H4 (cell line): Measurements from ENCODE around the gene PFN3. TPM values are rescaled to one million over a fixed set of nuclear protein-coding genes. Genes with fewer than 3 reads are reported as not detected.

Source experiments
- DNase-seq: peaks from one replicate; pipeline ENCODE4 v3.0.0-alpha.2; 2015; ENCODE audit warnings: low spot score
- total RNA-seq: library from RNA; depleted of rRNA; stranded (reverse); fragments of >200 nt; shearing (Covaris generic); gene quantifications from 2 replicates; pipeline ENCODE4 v1.2.3, GENCODE V29; 2014

The PFN3 gene
- total RNA-seq, 1 experiment from 2014 or later = not detected

DNA sequence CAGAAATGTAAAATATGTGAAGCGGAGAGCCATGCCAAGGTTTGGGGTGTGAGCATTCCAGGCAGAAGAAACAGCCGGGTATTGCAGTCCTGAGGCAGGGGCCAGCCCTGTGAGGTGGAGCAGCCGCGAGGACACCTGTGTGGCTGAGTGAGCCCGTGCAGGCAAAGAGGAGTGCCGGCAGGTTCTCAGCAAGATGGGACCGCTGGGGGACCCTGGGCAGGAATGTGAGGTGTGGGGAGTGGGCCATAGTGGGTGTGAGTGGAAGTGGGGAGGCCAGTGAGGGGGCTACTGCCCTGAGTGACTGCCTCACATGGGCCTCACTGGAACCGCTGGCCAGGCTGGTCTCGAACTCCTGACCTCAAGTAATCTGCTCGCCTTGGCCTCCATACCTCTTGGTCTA, 38.0 kb upstream of the PFN3 start:
- DNase-seq = no peak

DNA sequence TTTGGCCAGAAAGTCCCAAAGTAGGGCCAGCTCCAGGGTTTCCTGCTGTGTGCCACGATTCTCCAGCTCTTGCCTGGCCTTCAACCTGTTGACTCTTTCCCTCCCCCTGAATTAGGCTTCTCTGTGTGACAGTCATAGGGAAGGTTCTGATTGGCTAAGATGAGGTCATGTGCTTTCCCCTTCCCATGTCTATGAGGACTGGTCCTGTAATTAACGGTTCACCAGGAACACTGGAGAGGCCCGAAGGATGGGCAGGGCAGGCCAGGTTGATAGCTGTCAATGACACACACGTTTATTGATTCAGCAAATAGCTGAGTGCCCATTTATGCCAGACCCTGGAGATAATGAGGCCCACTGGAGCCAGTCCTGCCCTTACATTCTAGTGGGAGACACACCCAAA, 37.2 kb upstream of the PFN3 start:
- DNase-seq = no peak

DNA sequence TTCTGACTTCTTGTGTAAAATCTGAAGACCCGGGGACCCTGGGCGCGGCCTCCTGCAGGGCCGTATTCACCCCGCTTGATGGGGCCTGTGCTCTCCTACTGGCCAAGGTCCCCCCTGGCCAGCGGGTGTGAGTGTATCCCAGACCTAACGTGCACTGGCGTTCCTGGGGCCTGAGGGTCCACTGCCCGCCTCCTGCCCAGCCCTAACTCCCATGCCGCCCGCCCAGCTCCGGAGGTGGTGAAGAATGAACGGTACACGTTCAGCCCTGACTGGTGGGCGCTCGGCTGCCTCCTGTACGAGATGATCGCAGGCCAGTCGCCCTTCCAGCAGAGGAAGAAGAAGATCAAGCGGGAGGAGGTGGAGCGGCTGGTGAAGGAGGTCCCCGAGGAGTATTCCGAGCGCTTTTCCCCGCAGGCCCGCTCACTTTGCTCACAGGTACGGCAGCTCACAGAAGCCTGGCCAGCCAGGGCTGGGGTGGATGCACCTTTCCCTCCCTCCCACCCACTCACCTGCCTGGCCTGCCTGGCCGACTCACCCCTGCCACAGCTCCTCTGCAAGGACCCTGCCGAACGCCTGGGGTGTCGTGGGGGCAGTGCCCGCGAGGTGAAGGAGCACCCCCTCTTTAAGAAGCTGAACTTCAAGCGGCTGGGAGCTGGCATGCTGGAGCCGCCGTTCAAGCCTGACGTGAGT, 35.5 kb upstream of the PFN3 start:
- no peak for DNase-seq

DNA sequence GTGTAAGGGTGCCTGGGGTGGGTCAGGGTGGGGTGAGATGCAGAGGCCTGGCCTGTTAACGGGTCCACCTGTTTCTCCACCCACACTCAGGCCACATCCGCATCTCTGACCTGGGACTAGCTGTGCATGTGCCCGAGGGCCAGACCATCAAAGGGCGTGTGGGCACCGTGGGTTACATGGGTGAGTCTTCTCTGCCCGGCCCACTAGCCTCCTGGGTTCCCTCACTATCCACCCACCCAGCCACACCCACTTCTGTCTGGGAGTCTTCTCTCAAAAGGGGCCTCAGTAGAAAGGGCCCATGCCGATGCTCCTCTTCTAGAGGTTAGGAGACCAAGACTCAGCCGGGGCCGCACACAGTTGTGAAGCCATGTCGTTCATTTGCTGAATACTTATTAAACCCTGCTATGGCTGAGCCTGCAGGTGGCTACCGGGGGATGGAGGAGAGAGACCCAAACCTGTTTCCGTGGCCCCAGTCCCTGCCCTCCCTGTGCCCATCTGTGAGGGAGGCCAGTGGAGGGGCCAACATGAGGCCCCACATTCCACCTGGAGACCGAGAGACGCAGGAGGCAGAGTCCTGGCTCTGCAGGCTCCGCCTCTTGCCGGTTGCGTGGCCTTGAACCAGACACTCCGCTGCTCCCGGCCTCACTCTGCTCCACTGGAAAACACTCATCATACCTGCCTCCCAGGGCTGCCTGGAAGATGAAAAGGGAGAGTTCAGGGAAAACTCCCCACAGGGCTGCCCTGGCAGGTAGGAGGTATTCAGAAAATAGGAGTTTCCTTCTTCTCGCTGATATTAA, 34.7 kb upstream of the PFN3 start:
- no peak for DNase-seq

DNA sequence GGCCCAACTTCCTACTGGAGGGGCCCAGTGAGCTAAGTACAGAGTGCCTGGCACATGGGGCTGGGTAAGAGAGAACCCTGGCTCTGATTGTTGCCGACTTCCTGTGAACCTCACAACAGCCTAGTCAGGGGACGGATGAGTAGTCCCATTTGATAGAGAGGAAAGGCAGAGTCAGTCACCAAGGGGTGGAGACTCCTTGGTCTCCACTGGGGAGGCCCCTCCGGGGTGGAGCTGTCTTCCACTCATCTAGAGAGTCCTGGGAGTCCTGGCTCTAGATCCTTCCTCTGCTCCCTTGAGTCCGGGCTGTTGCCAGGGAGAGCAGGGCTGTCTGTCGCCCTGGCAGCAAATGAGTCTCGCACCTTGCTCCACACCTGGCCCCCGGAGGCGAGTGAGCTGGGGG, 34.0 kb upstream of the PFN3 start:
- no peak for DNase-seq

DNA sequence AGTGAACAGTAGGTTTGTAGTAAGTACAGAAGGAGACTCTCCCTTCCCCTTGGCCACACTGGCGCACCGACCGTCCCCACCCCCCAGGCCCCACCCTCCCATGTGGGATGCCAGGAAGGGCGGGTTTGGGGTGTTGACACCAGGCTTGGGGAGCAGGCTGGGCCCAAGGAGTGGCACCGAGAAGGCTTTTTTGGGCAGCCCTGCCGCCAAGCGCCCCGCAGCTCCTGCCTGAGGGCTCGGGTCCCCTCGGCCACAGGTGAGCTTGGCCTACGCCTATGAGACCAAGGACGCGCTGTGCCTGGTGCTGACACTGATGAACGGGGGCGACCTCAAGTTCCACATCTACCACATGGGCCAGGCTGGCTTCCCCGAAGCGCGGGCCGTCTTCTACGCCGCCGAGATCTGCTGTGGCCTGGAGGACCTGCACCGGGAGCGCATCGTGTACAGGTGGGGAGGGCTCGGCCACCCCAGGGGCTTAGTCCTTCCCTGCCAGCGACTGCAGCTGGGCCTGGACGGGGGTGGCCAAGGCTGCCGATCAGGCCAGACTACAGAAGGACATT, 33.3 kb upstream of the PFN3 start:
- no peak for DNase-seq

DNA sequence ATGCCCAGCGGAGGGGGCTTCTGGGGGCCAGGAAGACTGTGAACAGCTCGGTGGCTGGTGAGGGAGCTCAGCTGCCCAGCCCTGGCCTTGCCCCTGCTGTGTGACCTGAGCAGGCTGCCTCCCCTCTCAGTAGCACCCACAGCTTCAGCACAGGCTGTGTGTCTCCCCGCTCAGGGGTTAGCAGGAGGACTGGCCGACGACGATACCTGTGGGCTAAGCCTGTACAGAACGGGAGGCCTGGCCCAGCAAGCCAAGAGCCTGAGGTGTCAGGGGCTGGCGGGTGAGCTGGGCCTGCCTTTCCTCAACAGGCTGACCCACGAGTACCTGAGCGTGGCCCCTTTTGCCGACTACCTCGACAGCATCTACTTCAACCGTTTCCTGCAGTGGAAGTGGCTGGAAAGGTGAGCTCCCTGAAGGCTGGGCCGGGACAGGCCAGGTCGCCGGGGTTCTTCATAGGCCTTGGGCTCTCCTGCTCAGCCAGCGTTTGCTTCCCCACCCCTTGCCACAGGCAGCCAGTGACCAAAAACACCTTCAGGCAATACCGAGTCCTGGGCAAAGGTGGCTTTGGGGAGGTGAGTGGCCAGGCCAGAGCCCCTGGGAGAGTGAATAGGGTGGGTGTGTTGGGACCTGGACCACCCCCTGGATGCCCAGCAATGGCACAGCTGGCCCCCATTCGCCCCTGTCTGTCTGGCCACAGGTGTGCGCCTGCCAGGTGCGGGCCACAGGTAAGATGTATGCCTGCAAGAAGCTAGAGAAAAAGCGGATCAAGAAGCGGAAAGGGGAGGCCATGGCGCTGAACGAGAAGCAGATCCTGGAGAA, 32.6 kb upstream of the PFN3 start:
- DNase-seq = no peak

DNA sequence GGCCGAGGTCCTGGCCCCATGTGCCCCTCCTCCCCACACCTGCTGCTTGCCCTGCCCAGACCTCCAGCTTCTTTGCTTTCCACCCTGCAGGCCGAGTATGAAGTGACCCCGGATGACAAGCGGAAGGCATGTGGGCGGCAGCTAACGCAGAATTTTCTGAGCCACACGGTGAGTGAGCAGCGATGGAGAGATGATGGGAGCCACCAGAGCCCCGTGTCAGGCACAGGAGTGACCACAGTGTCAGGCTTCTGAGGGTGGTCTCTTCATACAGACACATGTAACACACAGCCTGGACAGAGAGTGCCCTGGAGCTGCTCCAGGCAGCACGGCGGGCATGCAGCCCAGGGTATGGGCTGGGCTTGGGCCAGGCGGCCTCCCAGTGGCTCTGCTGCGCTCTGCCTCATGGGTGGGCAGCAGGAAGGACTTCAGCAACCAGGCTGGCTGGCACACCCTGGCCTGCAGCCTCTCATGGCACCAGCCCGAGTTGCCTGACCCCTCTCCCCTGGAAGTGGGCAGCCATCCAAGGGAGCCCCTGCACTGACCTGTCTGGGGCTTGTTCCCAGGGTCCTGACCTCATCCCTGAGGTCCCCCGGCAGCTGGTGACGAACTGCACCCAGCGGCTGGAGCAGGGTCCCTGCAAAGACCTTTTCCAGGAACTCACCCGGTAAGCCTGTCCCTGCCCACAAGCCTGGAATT, 31.8 kb upstream of the PFN3 start:
- DNase-seq = no peak

DNA sequence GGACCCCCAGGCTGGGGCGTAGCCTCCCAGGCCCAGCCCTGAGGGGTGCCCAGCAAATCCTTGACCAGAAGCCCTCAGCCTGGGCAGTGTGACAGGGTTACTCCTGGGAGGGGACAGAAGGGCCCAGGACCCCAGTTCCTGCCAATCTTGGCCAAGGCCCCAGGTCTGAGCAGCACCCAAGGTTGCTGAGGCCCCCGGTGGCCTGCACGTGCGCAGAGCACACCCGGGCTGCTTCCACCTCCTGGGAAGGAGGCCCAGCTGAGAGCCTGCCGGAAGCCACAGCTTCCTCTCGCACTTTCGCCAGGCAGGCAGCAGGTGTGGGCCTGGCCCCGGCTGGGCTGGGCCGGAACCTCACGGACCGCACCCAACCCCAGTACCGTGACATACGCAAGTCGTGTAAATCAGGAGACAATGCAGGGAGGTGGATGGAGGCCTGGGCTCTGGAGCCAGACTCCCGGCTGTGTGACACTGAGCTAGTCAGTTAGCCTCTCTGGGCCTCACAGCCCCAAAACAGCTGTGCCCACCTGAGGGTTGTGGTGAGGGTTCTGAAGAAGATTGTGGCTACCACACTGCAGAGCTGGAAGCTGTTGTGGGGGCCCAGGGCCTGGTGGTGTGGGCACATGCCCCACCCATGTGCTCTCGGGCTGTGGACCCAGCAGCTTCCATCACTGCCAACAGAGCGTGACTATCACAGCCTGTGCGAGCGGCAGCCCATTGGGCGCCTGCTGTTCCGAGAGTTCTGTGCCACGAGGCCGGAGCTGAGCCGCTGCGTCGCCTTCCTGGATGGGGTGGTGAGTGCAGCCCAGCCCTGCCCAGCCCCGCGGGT, 31.1 kb upstream of the PFN3 start:
- no peak for DNase-seq

DNA sequence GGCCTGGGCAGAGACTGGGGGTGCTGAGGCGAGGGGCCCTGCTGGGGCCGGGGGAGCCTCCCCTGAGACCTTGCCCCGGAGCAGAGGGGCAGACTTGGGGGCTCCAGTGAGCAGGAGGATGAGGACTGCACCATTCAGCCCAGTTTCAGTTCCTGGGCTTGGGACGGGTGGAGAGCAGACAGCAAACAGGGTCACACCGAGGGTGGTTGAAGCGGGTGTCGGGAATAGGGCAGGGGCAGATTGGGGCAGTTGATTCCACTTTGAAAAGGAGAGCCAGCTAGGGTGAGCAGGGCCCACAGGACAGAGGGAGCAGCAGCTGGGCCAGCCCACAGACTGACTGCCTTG, 30.5 kb upstream of the PFN3 start:
- DNase-seq = no peak

DNA sequence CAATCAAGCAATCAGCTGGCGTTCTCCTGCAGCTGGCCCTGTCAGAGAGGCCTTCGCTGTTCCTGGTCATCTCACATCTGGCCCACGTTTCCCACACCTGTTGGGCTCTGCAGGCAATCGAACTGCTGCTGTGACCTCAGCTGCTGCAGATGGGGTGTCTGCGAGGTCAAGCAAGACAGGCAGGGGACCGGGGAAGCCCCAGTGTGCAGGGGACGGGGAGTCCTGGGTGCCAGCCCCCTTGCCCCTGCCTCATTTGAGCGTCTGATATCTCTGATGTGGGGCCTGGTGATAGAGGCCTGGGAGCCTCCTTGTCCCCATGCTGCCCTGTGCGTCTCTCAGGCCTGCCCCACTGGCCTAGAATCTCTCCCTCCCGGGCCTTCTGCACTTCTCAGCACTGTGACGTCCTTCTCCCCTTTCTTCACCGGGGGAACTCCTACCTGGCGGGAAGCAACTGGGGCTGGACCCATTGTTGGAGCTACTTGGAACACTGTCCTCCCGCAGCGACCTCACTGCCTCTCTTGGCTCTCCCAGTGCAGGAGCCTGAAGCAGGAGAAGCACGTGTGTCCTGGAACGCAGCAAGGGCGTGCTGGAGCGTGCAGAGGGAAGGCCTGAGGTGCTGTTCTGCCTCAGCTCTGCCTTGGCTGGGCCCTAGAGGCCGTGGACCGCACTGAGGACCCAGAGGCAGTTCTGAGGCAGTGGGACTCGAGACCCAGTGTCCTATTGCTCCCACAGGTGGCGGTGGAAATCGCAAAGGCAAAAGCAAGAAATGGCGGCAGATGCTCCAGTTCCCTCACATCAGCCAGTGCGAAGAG, 29.9 kb upstream of the PFN3 start:
- DNase-seq = no peak

DNA sequence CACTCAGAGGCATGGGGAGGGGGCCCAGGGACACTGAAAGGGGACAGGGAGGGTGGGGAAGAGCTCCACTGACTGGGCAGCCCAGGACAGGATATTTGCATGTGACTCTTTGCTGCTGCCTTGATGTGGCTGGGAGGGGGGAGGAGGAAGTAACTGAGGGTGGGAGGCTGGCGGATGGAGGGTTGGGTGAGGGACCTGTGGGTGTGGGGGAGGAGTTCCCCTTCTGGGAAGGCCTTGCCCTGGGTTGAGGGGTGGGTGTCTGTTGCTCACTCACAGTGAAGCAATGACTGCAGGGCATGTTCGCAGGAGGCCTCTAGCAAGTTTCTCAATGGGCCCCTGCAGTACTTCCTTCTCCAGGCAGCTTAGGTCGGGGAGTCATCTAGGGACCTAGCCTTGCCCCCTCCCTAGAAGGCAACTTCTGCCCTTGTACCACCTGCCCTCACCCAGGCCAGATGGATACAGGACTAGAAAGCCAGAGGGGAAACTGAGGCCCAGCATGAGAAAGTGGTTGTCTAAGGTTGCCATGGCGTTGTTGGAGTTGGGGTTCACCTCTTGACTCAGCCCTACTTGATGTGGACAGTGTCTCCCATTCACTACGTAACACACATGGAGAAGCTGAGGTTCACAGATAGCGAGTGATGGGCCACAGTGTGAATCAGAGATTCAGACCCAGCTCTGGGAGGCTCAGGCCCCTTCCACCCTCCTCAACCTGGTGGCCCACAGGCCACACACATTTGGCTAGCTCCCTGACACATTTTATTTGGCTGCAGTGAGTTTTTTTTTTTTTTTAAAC, 29.0 kb upstream of the PFN3 start:
- no peak for DNase-seq

DNA sequence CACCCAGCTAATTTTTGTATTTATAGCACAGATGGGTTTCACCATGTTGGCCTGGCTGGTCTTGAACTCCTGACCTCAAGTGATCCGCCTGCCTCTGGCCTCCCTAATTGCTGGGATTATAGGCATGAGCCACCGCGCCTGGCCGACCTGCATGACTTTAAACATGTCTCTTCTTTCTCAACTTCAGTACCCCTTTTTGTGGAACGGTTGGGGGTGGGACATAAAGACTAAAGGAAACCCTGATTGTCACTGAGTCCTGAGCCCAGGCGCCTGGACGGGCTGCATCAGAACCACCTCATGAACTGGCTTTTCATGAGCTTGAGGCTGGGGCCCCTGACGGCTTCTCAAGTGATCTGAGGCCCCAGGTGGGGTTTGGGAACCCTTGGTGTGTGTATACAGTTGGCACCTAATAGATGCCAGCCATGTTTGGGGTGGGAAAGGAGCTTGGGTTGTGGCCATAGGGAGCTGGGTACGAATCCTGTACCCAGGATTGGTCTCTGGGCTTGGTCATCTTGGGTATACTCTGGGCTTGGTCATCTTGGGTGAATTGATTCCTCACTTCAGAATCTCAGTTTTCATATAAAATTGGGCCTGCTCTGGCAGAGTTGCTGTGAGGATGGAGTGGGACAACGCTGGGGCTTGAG, 28.2 kb upstream of the PFN3 start:
- DNase-seq = no peak

DNA sequence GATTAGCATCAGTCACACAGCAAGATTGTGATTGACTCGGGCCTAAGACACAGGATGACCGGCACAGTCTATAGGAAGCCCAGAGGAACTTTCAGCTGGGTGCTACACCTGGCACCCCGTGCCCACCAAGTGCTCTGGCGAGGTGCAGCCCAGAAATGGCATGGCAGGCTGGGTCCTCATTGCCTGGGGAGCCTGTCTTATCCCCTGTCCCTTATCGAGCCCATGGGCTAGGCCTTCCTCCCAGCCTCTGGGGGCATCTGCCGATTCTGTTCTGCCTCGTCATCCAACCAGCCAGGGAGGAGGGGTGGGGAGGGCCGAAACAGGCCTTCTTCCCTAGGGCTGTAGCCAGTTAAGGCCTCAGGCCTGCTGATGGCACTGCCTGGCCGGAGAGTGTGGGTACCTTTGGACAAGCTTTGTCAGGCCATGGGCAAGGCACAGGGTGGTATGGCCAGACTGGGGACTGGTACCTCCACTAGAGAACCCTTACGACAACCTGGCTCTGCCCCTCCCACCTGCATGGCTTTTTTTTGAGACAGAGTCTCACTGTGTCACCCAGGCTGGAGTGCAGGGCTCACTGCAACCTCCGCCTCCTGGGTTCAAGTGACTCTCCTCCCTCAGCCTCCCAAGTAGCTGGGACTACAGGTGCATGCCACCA, 27.6 kb upstream of the PFN3 start:
- DNase-seq = no peak

DNA sequence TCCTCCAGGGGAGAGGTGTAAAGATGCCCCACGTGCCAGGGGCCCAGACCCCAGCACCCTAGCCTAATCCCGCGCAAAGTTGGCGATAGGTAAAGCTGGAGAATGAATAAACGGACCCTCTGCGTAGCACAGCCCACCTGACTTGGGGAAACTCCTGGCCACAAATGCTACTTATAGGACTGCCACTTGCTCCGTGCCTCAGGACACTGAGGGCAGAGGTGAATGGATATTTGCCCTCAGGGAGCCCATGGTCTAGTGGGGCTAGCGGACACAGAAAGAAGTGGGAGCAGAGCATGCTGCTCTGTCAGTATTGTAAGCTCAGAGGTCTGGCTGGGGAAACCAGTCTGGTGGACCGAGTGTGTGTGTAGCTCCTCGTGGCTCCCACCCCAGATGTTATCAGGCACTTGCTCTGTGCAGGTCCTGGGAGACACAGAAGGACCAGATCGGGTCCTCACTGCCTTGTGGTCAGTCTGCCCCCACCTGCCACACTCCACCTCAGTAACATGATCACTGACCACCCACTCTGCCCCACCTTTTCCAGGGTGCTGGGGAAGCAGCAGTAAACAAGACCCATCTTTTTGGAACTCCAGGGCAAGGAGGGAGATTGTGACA, 26.9 kb upstream of the PFN3 start:
- DNase-seq = no peak

DNA sequence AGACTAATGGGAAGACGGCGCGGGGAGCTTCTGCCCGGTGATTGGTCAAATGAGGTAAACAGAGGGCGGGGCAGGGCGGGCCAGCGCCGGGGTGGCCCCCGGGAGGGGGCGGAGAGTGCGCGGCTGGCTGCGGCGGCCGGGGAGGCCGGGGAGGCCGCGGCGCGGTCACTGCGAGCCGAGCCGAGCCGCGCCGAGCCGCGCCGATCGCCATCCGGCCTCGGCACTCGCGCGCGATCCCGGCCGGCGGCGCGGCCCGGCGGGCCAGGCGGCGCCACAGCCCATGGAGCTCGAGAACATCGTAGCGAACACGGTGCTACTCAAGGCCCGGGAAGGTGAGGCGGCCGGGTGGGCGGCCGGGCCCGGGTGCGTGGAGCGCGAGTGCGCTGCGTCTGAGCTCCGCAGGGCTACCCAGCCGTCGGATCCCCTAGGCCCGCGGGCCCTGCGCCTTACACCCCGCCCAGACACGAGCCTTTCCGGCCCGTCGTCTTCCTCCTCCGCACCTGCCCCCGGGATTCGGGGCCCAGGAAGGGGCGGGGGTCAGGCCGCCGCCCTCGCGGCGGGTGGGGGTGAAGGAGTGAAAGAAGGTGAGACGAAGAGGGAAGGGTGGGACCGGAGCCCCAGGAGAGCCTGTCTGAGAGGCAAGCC, 26.2 kb upstream of the PFN3 start, which contains the start of gene GRK6:
TSS of gene GRK6 (plus strand) at position 111 of the 645 bp plus-strand sequence. CDS start at position 281, 170 bp downstream.
- no peak for DNase-seq
